IPS-18a (cell line): ENCODE results near the gene NEDD4.
"Not testable (repeated sequence)": the region's sequence is repeated elsewhere in the genome, so short reads cannot be mapped to it uniquely, and the experiment has no call there.

Experiments
- H3K27ac ChIP-seq: one replicate; pipeline ENCODE4 v1.5.1; 2013; ENCODE audit warnings: low read length
- H3K27me3 ChIP-seq: one replicate; pipeline ENCODE4 v1.6.1; 2013; ENCODE audit warnings: mild to moderate bottlenecking, low read length; ENCODE audit not compliant: control insufficient read depth, insufficient read depth
- H3K36me3 ChIP-seq: one replicate; pipeline ENCODE4 v1.6.1; 2013; ENCODE audit warnings: low read depth, low read length; ENCODE audit not compliant: control insufficient read depth
- H3K4me1 ChIP-seq: one replicate; pipeline ENCODE4 v1.6.1; 2013; ENCODE audit warnings: low read depth, low read length; ENCODE audit not compliant: control insufficient read depth
- H3K4me3 ChIP-seq: one replicate; pipeline ENCODE4 v1.5.1; 2013; ENCODE audit warnings: low read length
- H3K9ac ChIP-seq: one replicate; pipeline ENCODE4 v1.6.1; 2013; ENCODE audit warnings: mild to moderate bottlenecking, low read length, moderate library complexity
- H3K9me3 ChIP-seq: one replicate; pipeline ENCODE4 v1.6.1; 2013; ENCODE audit warnings: low read depth, low read length; ENCODE audit not compliant: control insufficient read depth

NEDD4 gene

DNA sequence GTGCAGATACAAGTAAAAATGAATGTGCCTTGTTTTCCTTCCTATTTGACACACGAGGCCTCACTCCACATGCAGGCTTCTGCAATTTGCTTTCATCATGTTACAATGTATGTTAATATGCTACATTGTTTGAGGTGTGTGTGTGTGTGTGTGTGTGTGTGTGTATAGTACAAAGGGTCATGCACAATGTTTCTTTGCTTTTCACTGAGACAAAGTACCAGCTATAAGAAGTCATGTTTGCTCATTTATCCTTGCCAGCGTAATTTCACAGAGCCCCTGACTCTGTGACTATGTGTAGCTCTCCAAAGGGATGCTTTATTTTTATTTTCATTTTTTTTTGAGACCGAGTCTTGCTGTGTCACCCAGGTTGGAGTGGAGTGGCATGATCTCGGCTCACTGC lies 38.0 kb upstream of the NEDD4 start:
- no peaks in the 10 kb centered on the region for H3K9me3 ChIP-seq
- H3K9ac ChIP-seq, result no peak overlapping the region
- no peak overlapping the region for H3K4me3 ChIP-seq
- no peaks in the 10 kb centered on the region for H3K36me3 ChIP-seq
- H3K4me1 ChIP-seq, result no peaks in the 10 kb centered on the region
- no peaks in the 10 kb centered on the region for H3K27me3 ChIP-seq
- no peak overlapping the region for H3K27ac ChIP-seq

GRCh38 chr15:56028430-56028829 lies 35.0 kb upstream of the NEDD4 start:
- Histone ChIP-seq H3K4me1 (no peaks in the 10 kb centered on the region), H3K27me3 (no peaks in the 10 kb centered on the region), H3K9me3 (no peaks in the 10 kb centered on the region), H3K36me3 (no peaks in the 10 kb centered on the region), H3K9ac (no peak overlapping the region), H3K27ac (no peak overlapping the region), H3K4me3 (no peak overlapping the region)

GRCh38 chr15:56023160-56023559 lies 29.7 kb upstream of the NEDD4 start:
- H3K4me3 ChIP-seq, H3K27me3 ChIP-seq, H3K9me3 ChIP-seq, H3K4me1 ChIP-seq, H3K9ac ChIP-seq, H3K27ac ChIP-seq, H3K36me3 ChIP-seq: not testable (repeated sequence)

DNA sequence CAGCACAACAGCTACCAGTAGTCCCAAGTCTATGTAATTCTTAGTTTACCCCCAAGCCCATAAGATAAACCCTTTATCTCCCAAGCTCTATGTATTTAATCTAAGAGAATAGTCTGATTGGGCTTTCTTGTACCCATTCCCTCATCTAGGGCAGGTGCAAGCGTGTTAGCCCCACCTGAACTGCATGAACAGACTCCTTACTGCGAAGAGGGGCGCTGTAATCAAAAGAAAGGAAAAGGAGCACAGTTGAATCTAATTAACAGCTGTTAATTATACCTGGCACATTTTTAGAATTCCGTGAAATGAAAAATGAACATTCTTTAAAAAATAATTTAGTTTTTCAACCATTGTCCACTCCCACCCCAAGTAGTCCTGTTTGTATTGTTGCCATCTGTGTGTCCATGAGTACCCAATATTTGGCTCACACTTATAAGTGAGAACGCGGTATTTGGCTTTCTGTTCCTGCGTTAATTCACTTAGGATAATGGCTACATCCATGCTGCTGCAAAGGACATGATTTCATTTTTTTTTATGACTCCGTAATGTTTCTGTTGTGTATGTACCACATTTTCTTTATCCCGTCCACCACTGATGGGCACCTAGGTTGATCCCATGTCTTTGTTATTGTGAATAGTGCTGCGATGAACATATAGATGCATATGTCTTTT lies 26.5 kb upstream of the NEDD4 start:
- Histone ChIP-seq H3K27ac (no peak overlapping the region), H3K36me3 (no peaks in the 10 kb centered on the region), H3K4me1 (no peaks in the 10 kb centered on the region), H3K27me3 (no peaks in the 10 kb centered on the region), H3K4me3 (no peak overlapping the region), H3K9me3 (no peaks in the 10 kb centered on the region), H3K9ac (no peak overlapping the region)

DNA sequence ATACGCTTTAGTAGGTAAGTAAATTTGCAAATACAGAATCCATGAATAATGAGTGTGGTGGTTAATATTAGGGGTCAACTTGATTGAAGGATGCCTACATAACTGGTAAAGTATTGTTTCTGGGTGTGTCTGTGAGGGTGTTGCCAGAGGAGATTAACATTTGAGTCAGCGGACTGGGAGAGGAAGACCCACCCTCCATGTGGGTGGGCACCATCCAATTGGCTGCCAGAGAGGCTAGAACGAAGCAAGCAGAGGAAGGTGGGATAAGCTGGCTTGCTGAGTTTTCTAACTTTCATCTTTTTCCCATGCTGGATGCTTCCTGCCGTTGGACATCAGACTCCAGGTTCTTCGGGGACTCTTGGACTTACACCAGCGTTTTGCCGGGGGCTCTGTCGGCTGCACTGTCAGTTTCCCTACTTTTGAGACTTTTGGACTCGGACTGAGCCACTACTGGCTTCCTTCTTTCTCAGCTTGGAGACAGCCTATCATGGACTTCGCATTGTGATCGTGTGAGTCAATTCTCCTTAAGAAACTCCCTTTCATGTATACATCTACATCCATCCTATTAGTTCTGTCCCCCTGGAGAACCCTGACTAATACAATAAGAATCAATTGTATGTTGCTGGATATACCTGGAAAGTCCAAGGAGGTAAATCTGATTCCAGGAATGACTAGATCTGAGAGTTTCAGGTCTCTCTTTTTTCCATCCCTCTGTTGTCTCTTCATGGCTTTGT lies 25.8 kb upstream of the NEDD4 start:
- Histone ChIP-seq H3K4me3 (no peak overlapping the region), H3K4me1 (no peaks in the 10 kb centered on the region), H3K27ac (no peak overlapping the region), H3K36me3 (no peaks in the 10 kb centered on the region), H3K27me3 (no peaks in the 10 kb centered on the region), H3K9me3 (no peaks in the 10 kb centered on the region), H3K9ac (no peak overlapping the region)

DNA sequence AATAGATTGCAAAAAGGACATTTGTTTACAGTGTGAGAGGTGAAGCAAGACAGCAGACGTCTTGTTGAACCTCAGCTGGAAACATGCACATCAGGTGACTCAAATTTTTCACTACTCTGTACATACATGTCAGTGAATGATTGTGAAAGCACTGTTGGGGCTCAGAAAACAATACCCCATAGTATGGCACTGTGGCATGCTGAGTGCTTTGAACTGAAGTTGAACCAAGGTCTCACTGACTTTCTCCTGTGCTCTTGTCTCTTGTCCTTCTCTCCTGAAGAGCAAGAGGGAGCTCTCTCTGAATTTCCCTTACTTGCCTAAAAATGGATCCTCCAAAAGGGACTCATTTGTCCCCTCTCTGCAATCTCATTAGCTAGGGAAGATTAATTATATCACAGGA lies 24.5 kb upstream of the NEDD4 start:
- Histone ChIP-seq H3K9ac (no peak overlapping the region), H3K36me3 (no peaks in the 10 kb centered on the region), H3K27me3 (no peaks in the 10 kb centered on the region), H3K27ac (no peak overlapping the region), H3K4me3 (no peak overlapping the region), H3K4me1 (no peaks in the 10 kb centered on the region), H3K9me3 (no peaks in the 10 kb centered on the region)

DNA sequence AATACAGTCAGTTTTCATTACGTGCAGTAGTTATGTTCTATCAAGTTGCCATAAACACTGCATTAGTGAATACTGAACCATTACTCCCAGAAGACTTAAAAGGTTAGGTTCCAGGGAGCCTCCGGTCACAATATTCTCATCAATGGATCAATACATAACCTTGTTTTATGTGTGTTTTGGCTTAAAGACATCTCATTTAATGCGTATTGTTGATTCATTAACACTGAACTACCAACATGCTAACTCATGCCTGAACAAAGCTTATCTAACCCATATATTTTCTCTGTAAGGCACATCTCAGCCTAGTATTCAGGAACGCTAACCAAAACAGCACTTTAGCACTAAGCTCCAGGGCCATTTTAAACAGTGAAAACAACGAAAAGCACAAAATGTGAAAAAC lies 24.1 kb upstream of the NEDD4 start:
- no peak overlapping the region for H3K4me3 ChIP-seq
- no peaks in the 10 kb centered on the region for H3K9me3 ChIP-seq
- H3K27me3 ChIP-seq, result no peaks in the 10 kb centered on the region
- H3K4me1 ChIP-seq, result no peaks in the 10 kb centered on the region
- H3K27ac ChIP-seq, result no peak overlapping the region
- no peak overlapping the region for H3K9ac ChIP-seq
- H3K36me3 ChIP-seq, result no peaks in the 10 kb centered on the region

DNA sequence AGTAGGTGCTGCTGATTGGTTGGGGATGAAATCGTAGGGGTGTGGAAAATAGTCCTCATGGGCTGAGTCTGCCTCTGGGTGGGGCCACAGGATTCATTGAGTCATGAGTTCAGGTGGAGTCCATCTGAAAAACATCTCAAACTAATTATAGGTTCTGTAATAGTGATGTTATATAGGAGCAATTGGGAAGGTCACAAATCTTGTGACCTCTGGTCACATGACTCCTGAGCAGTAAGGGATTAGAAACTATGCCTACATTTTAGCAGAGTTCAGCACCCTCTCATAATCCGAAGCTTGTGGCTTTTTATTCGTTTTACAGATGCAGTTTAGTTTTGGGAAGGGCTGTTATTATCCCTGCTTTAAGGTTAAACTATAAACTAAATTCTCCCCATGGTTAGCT lies 22.9 kb upstream of the NEDD4 start:
- H3K9ac ChIP-seq, result no peak overlapping the region
- H3K36me3 ChIP-seq, result no peaks in the 10 kb centered on the region
- H3K27me3 ChIP-seq, result no peaks in the 10 kb centered on the region
- H3K4me1 ChIP-seq, result no peaks in the 10 kb centered on the region
- H3K9me3 ChIP-seq, result no peaks in the 10 kb centered on the region
- H3K27ac ChIP-seq, result no peak overlapping the region
- no peak overlapping the region for H3K4me3 ChIP-seq

GRCh38 chr15:56014677-56015076 lies 21.3 kb upstream of the NEDD4 start:
- Histone ChIP-seq H3K4me3 (no peak overlapping the region), H3K9me3 (no peaks in the 10 kb centered on the region), H3K9ac (no peak overlapping the region), H3K36me3 (no peaks in the 10 kb centered on the region), H3K27me3 (no peaks in the 10 kb centered on the region), H3K27ac (no peak overlapping the region), H3K4me1 (no peaks in the 10 kb centered on the region)

GRCh38 chr15:56007053-56007452 lies 13.6 kb upstream of the NEDD4 start:
- not testable (repeated sequence) for H3K9me3 ChIP-seq

DNA sequence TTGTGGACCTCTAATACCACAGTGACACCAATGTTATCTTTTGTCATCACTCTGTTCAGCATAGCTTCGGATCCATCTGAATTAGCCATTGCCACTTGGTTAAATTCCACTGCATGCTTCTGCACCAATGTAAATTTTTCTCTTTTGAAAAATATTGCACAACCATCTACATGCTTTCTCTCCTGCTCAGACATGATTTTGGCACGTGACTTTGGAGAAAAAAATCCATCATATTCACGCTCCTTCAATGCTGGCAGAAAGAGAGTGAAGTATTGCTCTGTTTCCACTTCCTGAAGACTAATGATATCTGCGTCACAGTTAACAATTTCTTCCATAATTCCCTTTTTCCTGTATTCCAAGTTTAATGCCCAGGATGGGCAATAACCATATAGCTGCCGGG lies 13.0 kb upstream of the NEDD4 start:
- H3K27ac ChIP-seq, H3K9ac ChIP-seq, H3K9me3 ChIP-seq, H3K36me3 ChIP-seq, H3K4me1 ChIP-seq: not testable (repeated sequence)
- H3K4me3 ChIP-seq, result peak overlapping the region; percentile 52
- H3K27me3 ChIP-seq, result peaks cover 15% of the 10 kb centered on the region

More at GRCh38 chr15:56007053-56007452, 13.6 kb upstream of the NEDD4 start:
- not testable (repeated sequence) for H3K36me3 ChIP-seq, H3K4me1 ChIP-seq, H3K27ac ChIP-seq, H3K9ac ChIP-seq
- H3K27me3 ChIP-seq, result peaks cover 15% of the 10 kb centered on the region
- H3K4me3 ChIP-seq, result peak overlapping the region; percentile 61

DNA sequence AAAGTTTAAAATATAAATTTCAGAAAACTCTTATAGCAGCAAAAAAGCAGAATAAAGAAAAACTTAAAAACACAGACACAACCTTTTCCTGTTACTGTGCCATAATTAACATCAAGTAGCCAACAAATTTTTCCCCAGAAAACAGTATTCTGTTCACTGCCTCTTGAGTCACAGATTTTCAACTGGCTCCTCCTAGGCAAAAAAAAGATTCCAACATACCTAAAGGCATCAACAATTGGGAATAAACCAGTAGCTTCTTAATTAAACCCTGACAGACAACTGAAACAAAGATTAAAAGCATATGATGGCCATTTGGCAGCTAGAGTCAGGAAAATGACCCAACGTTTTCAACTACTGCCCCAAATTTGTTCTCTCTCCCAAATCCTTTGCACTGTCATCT lies 10.9 kb upstream of the NEDD4 start:
- not testable (repeated sequence) for H3K4me3 ChIP-seq, H3K36me3 ChIP-seq, H3K9me3 ChIP-seq, H3K27ac ChIP-seq, H3K4me1 ChIP-seq, H3K9ac ChIP-seq
- peaks cover 15% of the 10 kb centered on the region for H3K27me3 ChIP-seq
